Measurements from ENCODE around the gene CAPN1. TPM values are rescaled to one million over a fixed set of nuclear protein-coding genes. Genes with fewer than 3 reads are reported as not detected.

CAPN1 gene
- total RNA-seq, 6 experiments from 2014 or later = 55.7 to 124 (median 83.1) TPM

DNA sequence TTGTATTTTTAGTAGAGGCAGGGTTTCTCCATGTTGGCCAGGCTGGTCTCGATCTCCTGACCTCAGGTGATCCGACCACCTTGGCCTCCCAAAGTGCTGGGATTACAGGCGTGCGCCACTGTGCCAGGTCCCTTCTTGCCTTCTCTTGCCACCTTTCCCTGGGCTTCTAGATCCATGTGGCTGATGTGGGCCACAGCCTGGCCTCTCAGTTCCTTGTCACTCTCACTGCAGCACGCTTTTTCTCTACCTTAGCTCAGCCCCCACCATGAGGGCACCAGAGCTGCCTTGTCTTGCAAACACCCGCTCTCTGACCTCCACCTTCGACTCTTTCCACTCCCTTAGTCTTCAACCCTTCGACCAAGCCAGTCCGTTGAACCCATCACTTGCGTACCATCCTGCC is 7.5 kb downstream of the CAPN1 start:
- intact Hi-C loops (cut with DNase I) = loop anchor here in 1 of 2 donors (10.0 kb wide), 1 partner anchor 64 kb away; the partner anchor contains the start of genes FAU and MRPL49
- 69% methylated on average over 6 of the region's 10 CpGs for WGBS (ENCODE audit: insufficient coverage, low coverage, low lambda C conversion rate, missing lambda C conversion rate)
- Histone ChIP-seq H3K4me1 (no peaks in the 10 kb centered on the region), H3K4me3 (no peak overlapping the region), H3K9me3 (no peaks in the 10 kb centered on the region), H3K27me3 (no peaks in the 10 kb centered on the region), H3K27ac (no peak overlapping the region), H3K36me3 (peaks cover 0 to 58% (median 7%) of the 10 kb centered on the region in 4 donors)
- no peak for TF ChIP-seq POLR2A (IDR thresholded peaks at IDR 0.05)
- TF ChIP-seq, protein P1, sequence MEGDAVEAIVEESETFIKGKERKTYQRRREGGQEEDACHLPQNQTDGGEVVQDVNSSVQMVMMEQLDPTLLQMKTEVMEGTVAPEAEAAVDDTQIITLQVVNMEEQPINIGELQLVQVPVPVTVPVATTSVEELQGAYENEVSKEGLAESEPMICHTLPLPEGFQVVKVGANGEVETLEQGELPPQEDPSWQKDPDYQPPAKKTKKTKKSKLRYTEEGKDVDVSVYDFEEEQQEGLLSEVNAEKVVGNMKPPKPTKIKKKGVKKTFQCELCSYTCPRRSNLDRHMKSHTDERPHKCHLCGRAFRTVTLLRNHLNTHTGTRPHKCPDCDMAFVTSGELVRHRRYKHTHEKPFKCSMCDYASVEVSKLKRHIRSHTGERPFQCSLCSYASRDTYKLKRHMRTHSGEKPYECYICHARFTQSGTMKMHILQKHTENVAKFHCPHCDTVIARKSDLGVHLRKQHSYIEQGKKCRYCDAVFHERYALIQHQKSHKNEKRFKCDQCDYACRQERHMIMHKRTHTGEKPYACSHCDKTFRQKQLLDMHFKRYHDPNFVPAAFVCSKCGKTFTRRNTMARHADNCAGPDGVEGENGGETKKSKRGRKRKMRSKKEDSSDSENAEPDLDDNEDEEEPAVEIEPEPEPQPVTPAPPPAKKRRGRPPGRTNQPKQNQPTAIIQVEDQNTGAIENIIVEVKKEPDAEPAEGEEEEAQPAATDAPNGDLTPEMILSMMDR (IDR thresholded peaks at IDR 0.05) = no peak
- DNase-seq (peak in 2 of 3 donors; percentile 22 to 32), ATAC-seq (no peak)

DNA sequence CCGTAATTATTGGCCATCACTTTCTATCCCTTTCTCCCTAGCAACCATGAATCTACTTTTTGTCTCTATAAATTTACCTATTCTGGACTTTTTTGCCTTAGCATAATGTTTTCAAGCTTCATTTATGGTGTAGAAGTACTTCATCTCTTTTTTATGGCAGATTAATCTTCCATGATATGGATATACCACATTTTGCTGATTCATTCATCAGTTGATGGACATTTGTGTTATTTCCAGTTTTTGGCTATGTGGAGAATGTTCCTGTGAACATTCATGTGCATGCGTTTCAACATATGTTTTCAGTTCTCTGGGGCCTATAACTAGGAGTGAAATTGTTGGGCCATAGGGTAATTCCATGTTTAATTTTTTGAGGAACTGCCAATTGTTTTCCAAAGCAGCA is 12.8 kb downstream of the CAPN1 start:
- intact Hi-C loops (cut with DNase I) = no loop called here
- Histone ChIP-seq H3K27ac (no peak overlapping the region), H3K27me3 (no peaks in the 10 kb centered on the region), H3K4me1 (peaks cover 0 to 10% (median 0%) of the 10 kb centered on the region in 4 donors), H3K36me3 (peaks cover 0 to 39% (median 0%) of the 10 kb centered on the region in 4 donors), H3K4me3 (no peak overlapping the region), H3K9me3 (no peaks in the 10 kb centered on the region)
- DNase-seq (no peak), ATAC-seq (no peak)
- TF ChIP-seq, protein P1 (IDR thresholded peaks at IDR 0.05) = no peak
- TF ChIP-seq POLR2A (IDR thresholded peaks at IDR 0.05) = no peak
- WGBS (ENCODE audit: insufficient coverage, low coverage, low lambda C conversion rate, missing lambda C conversion rate) = 100% methylated on average over 2 of the region's 2 CpGs

DNA sequence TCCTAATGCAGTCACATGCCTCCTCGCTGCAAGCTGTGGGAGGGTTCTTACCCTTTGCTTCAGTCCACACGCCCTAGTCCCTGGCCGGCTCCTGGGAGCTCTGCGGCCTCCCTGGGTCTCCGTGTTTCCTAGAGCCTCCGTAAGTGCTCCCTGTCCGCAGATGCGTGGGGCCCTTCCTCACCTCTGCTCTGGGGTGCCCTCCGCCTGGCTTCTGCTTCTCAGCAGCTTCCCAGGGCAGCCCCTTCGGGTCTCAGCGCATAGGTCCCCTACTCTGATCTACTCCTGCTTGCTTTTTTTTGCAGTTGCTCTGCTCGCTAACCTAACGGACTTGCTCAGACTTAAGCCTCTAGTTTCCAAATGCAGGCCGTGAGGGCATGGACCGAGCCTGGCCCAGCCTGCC is 22.4 kb downstream of the CAPN1 start:
- WGBS (ENCODE audit: insufficient coverage, low coverage, low lambda C conversion rate, missing lambda C conversion rate) = 94% methylated on average over 9 of the region's 15 CpGs
- ATAC-seq = no peak
- Histone ChIP-seq H3K27ac (no peak overlapping the region), H3K36me3 (peaks cover 0 to 25% (median 12%) of the 10 kb centered on the region in 4 donors), H3K4me3 (no peak overlapping the region), H3K27me3 (no peaks in the 10 kb centered on the region), H3K4me1 (peaks cover 0 to 11% (median 0%) of the 10 kb centered on the region in 4 donors), H3K9me3 (no peaks in the 10 kb centered on the region)
- intact Hi-C loops (cut with DNase I) = loop anchor here in 1 of 2 donors (10.0 kb wide), 1 partner anchor 51 kb away; no protein-coding TSS in a partner anchor
- TF ChIP-seq, protein P1 (IDR thresholded peaks at IDR 0.05) = no peak
- no peak for TF ChIP-seq POLR2A (IDR thresholded peaks at IDR 0.05)
- peak in 1 of 3 donors; percentile 41 for DNase-seq

DNA sequence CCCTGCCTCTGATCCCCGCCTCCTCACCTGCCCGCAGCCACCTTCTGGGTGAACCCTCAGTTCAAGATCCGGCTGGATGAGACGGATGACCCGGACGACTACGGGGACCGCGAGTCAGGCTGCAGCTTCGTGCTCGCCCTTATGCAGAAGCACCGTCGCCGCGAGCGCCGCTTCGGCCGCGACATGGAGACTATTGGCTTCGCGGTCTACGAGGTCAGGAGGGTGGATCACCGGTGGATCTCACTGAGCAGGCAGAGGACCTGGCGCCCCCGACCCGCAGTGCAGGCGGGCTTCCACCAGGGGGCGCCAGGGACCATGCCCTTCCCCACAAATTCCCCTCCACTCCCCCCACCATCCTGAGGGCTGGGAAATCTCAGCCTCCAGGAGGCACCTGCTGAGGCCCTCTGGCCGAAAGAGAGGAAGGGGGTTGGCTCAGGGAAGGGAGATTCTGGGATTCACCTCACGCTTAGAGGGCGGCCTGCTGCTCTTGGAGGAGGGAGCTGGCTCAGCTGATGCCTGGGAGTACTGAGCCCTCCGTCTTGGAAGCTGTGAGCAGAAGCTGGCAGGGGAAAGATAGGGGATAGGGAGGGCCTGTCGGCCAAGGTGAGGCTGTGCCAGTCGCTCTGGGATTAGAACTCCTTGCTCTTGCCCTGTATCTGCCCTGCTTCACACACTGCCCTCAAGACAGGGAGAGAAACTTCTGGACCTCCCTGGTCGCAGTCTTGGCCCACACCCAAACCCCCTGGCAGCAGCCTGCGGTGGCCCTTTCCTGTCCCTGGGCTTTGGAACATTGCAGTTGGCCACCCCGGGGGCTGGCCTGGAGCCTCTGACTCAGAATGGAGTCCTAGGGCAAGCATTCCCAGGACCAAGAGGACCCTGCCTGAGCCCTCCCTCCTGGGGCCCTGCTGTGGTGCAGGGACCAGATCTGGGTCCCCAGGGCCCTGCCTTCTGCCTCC is 23.2 kb downstream of the CAPN1 start:
- TF ChIP-seq, protein P1 (IDR thresholded peaks at IDR 0.05) = peak; percentile 81 to 95 (median 90)
- TF ChIP-seq POLR2A (IDR thresholded peaks at IDR 0.05) = no peak
- ATAC-seq (peak; percentile 62 to 79 (median 73)), DNase-seq (peak in 1 of 3 donors; percentile 53)
- peaks cover 0 to 31% (median 14%) of the 10 kb centered on the region in 4 donors for H3K36me3 ChIP-seq
- no peaks in the 10 kb centered on the region for H3K9me3 ChIP-seq
- intact Hi-C loops (cut with DNase I) = loop anchor here in 1 of 2 donors (10.0 kb wide), 1 partner anchor 50 kb away; no protein-coding TSS in a partner anchor
- no peak overlapping the region for H3K4me3 ChIP-seq
- H3K27me3 ChIP-seq = no peaks in the 10 kb centered on the region
- peaks cover 0 to 18% (median 1%) of the 10 kb centered on the region in 4 donors for H3K4me1 ChIP-seq
- WGBS (ENCODE audit: insufficient coverage, low coverage, low lambda C conversion rate, missing lambda C conversion rate) = 69% methylated on average over 17 of the region's 38 CpGs
- H3K27ac ChIP-seq = no peak overlapping the region

Measured in right lobe of liver (tissue), 6 donors.